ENCODE measurements around the gene OR1E1.

DNA sequence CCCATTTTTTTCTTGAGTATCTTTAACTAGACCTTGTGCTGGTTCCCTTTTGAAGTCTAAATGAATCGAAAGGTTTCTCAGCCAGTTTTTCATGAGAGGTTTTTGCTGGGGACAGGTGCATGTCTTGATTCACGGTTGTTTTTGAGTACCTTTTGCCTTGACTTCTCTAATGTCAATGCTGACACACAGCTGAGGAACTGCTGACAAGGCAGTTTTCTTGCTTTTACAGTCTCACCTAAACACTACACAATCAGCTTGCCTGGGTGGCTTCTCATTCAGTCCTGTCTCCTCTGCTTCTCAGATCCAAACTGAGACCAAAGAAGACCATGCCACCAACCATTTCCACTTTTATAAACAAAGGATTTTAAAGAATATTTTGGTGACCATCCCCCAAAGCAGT, 20.0 kb upstream of the OR1E1 start:
- no peak for TF ChIP-seq GATA3 (IDR thresholded peaks at IDR 0.05; ENCODE audit: low read depth, low read length)
- TF ChIP-seq GATA2 (IDR thresholded peaks at IDR 0.05; ENCODE audit: low read depth, low read length) = no peak

Measured in SH-SY5Y (cell line).